Suppressor macrophage treated with lipopolysaccharide for 4 hours (primary cell): Measurements from ENCODE around the gene SMYD3.

Experiments
- DNase-seq: peaks from one replicate; pipeline ENCODE4 v3.0.0-alpha.2; 2020

Gene SMYD3

GRCh38 chr1:246134789-246135188 lies 372.3 kb downstream of the SMYD3 start:
- no peak for DNase-seq

- no peak for DNase-seq
Measured at GRCh38 chr1:246131095-246131494, 376.0 kb downstream of the SMYD3 start.

GRCh38 chr1:246128494-246129069 lies 378.5 kb downstream of the SMYD3 start:
- DNase-seq = no peak

DNA sequence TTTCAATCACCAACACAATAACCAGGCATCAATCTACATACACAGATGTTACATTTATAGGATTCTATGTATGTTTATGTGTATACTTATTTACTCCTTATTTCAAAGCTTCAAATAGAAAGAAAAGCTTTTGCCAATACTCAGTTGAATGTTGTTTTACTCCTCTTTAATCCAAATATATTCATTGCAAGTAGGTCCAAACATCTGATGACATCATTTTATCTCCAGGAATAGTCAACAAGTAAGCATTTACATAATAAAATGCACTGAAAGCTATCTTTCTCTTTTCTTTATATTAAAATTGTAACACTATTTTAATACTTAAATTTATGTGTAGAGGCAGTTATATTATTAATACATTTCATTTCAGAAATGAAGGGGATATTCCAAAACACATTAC lies 380.5 kb downstream of the SMYD3 start:
- no peak for DNase-seq

GRCh38 chr1:246122071-246122470 lies 385.0 kb downstream of the SMYD3 start:
- no peak for DNase-seq

- DNase-seq = no peak
Measured at GRCh38 chr1:246121533-246121932, 385.5 kb downstream of the SMYD3 start.

DNA sequence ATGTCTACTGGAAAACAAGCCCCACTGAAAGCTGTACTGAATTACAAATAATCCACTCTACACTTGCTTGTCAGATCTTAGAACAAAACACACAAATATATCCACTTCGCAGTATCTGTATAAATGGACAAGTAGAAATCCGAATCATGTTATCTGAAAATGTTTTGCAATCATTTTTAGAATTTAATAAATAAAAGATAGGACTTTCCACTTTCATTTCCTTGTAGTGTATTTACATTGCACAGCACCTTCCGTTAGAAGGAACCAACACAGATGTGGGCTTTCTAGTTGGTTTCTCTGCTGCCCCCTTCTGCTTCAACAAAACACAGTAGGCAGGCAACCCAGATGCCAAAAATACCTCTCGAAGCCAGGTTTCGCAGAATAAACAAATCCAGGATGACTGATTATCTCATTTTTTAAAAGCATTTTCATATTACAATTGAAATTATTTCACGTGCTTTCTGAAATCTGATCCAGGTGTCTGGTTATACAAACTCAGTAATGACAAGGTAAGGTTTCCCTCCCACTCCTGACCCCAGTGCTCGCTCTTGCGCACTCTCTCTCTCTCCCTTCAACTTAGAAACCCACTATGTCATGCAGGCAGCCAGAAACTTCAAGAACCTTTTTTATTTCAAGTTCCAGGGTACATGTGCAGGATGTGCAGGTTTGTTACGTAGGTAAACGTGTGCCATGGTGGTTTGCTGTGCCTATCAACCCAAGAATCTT lies 389.9 kb downstream of the SMYD3 start:
- DNase-seq = peak; percentile 37

GRCh38 chr1:246114369-246114768 lies 392.7 kb downstream of the SMYD3 start:
- no peak for DNase-seq

DNA sequence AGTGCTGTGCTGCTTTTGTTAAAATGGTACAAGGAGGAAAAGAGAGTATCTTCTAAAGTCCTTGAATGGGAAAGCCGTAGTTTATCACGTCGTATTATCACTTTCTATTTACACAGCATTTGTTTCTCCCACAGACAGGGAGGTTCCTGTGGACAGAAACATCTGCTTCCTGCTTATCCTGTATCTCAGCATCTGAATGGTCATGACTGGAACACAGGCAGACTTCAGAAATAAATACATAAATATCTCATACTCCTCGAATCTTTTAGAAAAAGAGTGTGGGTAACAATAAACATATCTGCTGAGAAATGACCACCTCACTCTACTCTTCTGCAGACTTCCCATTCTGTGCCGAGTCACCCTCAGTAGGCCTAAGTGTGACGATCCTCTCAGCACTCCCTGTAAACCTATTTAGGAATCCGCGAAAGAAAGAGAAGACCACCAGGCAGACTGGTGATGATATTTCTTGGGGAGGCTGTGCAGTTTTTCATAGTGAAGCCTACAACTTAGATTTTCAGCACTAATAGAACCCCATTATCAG lies 393.5 kb downstream of the SMYD3 start:
- peak; percentile 33 for DNase-seq

DNA sequence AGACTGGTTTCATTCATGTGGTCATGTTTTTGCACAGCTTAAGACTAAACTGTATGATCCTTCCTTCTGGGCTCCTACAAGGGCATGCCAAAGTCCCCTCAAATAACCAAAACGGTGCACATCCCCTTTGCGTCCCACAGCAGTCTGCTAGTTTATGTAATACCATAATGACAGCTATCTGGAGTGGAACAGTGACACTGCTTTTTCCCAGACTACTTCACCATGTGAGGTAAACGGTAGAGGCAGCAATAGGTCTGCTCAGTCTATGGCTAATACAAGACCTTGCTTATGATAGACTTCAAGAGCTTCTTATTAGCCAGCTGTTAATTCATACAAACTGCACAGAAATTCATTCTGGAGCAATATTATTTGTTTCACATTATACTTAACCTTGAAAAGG lies 395.5 kb downstream of the SMYD3 start:
- no peak for DNase-seq

- no peak for DNase-seq
Measured at GRCh38 chr1:246110343-246111219, 396.5 kb downstream of the SMYD3 start.

- DNase-seq = no peak
Measured at GRCh38 chr1:246108278-246108925, 398.7 kb downstream of the SMYD3 start.

DNA sequence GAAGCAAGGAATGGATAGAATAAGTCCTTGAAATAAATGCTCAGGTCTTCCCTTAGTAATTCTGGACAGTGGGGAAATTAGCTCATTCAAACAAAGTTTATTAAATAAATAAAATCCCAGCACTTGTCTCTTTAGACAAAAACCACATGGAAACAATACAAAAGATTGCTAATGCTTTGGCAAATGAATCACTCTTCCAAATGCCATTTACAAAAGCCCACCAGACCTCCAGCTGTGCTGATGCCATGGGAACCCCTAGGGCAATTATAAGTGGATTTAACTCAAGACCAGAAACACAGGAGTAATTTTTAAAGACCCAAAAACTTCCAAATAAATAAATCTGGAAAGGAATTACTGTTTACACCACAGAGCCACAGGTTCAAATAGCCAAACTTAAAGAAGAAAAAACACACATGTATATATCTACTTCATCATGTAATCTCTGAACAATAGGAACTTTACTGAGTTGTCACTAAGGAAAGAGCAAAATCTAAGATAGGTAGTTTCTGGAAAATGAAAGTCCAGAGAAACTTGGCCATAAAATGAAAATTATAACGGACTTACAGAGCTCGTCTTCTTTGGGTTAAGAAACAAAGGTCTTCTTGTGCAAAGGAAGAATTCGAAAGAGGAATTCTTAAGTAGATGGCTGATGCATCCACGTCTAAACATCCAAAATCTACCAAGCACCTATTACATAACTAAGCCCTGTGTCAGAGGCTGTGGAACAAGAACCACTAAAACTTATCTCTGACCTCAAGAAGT lies 399.4 kb downstream of the SMYD3 start:
- no peak for DNase-seq

DNA sequence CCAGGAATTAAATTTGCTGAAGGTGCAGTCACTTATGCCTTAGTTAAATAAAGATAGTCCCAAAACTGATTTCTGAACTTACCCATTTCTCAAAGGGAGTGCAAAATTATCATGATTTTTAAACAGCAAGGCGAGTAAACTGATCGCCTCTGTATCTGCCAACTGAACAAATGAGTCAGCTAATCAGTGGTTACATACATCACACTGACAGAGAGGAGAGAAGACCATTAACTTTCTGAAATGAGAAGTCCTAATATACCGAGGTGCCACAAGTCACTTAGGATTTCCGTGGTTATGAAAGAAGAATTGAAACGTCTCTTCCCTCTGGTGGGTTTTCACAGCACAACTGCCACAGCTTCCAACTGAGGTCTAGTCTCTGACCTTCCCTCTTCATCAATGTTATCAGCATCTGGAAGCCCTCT lies 400.7 kb downstream of the SMYD3 start:
- no peak for DNase-seq

DNA sequence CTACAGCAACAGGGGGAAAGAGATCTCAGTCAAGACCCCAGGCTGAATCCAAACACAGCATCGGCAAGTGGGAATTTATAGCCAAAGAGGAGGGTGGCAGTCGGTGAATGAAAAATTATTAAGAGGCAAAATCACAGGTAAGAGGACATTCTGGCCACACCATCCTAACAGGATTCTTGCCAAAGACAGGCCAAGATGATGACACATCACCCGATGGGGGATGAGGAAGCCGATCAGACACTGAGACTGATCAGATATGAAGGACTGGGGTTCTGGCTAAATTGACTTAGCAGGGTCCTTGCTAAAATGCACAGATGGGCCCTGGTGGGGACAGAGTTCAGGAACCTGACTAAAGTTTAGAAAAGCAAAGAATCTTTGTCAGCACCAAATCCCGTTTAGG lies 402.2 kb downstream of the SMYD3 start:
- no peak for DNase-seq

DNA sequence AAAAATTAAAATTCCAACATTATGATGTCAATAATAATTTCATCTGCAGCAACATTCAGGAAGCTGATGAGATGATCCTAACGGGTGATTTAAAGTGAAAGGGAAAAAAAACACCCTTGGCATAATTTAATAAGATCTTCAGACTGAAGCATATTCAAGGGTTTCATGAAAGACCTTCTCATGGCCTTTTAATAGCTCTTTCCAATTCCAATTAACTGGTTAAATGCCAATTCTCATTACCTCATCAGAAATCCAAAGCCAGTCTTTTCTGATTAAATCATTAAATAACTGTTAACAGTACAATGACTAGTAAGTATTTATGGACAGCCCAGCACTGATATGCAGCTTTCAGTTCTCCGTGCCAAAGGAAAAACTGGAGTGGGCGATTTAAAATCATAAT lies 407.5 kb downstream of the SMYD3 start:
- no peak for DNase-seq

DNA sequence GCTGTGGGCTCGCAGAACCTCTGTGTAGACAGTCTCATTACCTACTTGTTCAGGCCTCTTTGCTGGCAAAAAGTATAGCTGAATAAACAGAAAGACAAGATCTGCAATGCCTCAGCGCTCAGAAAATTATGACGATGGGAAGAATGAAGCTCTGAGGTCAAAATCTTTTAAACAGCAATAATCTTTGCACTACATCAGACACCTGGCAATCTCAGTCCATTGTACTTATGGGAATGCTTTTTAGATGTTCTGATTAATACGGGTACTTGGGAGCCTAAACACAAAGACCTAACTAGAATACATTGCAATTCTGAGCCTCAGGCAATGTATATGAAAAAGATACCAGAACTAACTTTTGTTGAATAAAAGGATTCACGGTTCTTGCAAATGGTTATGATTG lies 410.7 kb downstream of the SMYD3 start:
- DNase-seq = no peak

GRCh38 chr1:246095443-246095842 lies 411.6 kb downstream of the SMYD3 start:
- no peak for DNase-seq

DNA sequence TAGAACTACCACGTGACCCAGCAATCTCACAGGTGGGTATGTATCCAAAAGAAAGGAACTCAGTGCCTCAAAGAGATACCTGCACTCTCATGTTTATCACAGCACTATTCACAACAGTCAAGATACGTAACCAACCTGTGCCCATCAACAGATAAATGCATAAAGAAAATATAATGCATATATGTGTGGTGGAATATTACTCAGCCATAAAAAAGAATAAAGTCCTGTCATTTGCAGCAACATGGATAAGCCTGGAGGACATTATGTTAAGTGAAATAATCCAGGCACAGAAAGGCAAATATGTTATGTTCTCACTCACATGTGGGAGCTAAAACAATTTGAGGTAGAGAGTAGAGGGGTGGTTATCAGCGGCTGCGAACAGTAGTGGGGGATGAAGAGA lies 413.8 kb downstream of the SMYD3 start:
- no peak for DNase-seq

DNA sequence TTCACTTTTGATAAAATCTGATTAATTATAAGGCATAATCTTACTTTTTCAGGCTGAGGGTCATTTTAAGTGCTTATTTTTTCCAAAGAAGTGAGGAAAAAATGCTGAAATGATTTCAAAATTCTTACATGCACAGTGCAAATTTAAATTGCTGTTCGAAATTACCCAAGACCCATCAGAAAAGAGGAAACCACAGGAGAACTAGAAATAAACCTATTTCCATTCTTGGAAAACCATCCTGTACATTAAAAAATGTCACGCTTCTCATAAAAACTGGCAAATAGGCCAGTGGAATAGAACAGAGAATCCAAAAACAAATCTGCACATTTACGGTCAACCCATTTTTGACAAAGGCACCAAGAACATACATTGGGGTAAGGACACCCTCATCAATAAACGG lies 414.9 kb downstream of the SMYD3 start:
- no peak for DNase-seq

DNA sequence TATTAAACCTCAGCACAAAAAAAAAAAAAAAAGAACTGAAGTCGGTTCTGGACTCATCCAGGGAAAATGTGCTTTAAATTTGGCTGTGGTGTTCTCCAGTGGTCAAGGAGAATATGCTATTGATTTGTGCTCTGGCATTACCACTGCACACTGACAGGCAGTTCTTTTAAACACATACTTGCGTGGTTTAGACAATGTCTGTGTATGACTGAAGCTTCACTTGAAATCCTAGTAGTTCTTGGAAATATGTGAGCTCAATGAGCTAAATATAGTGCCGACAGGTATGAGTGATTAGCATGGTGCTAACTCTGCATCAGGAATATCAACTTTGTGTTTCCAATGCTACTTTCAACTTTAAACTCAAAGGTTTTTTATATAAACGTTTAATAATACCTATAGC lies 415.6 kb downstream of the SMYD3 start:
- no peak for DNase-seq

GRCh38 chr1:246086191-246086590 lies 420.9 kb downstream of the SMYD3 start:
- no peak for DNase-seq
